Natural killer cell (primary cell): ENCODE data around the gene OR1S1. TPM values are rescaled to one million over a fixed set of nuclear protein-coding genes. Genes with fewer than 3 reads are reported as not detected.

Experiments
- ATAC-seq, 3 donors: fragments of 150-1000 bp in 2 of 3; fragments of 200-7000 bp in 1 of 3; cut with Tn5 transposase; 1 replicate in 1 of 3; 2 replicates in 2 of 3; pipeline ENCODE4 v1.10.0; 2021; ENCODE audit warnings: mild to moderate bottlenecking in 2 of 3, moderate library complexity in 2 of 3
- DNase-seq, 2 donors: peaks; one replicate each; pipeline versions ENCODE4 v3.0.0 to v3.0.0-alpha.2; 2013 to 2021; ENCODE audit warnings: mixed read lengths in 1 of 2
- H3K27ac ChIP-seq: one replicate; pipeline ENCODE4 v1.5.1; 2013; ENCODE audit warnings: mild to moderate bottlenecking, low read length
- H3K27me3 ChIP-seq: one replicate; pipeline ENCODE4 v1.6.1; 2013; ENCODE audit warnings: low read length; ENCODE audit not compliant: control insufficient read depth, insufficient read depth
- H3K36me3 ChIP-seq: one replicate; pipeline ENCODE4 v1.6.1; 2013; ENCODE audit warnings: low read length; ENCODE audit not compliant: control insufficient read depth, insufficient read depth
- H3K4me1 ChIP-seq: one replicate; pipeline ENCODE4 v1.6.1; 2013; ENCODE audit warnings: low read length; ENCODE audit not compliant: control insufficient read depth, insufficient read depth
- H3K4me3 ChIP-seq: one replicate; pipeline ENCODE4 v1.5.1; 2013; ENCODE audit warnings: low read length
- H3K9me3 ChIP-seq: one replicate; pipeline ENCODE4 v1.6.1; 2013; ENCODE audit warnings: low read length; ENCODE audit not compliant: control insufficient read depth, insufficient read depth
- H3K27ac Mint-ChIP-seq, 2 donors: one replicate each; pipeline ENCODE4 v1.8.0; 2022; ENCODE audit warnings: mild to moderate bottlenecking in 2 of 2, mixed read lengths in 2 of 2, moderate library complexity in 1 of 2
- H3K27me3 Mint-ChIP-seq, 2 donors: one replicate each; pipeline ENCODE4 v1.8.0; 2022; ENCODE audit warnings: low read depth in 2 of 2, mixed read lengths in 2 of 2
- H3K36me3 Mint-ChIP-seq: one replicate; pipeline ENCODE4 v1.8.0; 2022; ENCODE audit warnings: mixed read lengths
- H3K4me1 Mint-ChIP-seq, 2 donors: one replicate each; pipeline ENCODE4 v1.8.0; 2022; ENCODE audit warnings: mixed read lengths in 2 of 2
- H3K4me3 Mint-ChIP-seq: one replicate; pipeline ENCODE4 v1.8.0; 2022; ENCODE audit warnings: mild to moderate bottlenecking, moderate library complexity, mixed read lengths
- H3K9me3 Mint-ChIP-seq, 2 donors: one replicate each; pipeline ENCODE4 v1.8.0; 2022; ENCODE audit warnings: mixed read lengths in 2 of 2
- CTCF ChIP-seq: fragments of 200-600 bp; IDR thresholded peaks from one replicate; pipeline ENCODE4 v1.8.0; 2022; ENCODE audit warnings: antibody characterized with exemption
- WGBS: methylation state at CpG from one replicate; pipeline ENCODE4 v1.1.7; 2013; ENCODE audit warnings: missing lambda C conversion rate; ENCODE audit not compliant: insufficient coverage; 5-methylcytosine and 5-hydroxymethylcytosine counted together
- intact Hi-C: fragments of 100-400 bp; cut with micrococcal nuclease; formaldehyde crosslinking; loops from one replicate; pipeline ENCODE4 v1.14.2; 2022
- total RNA-seq, 4 donors: library from RNA; stranded (reverse); fragments of 120-200 nt in 1 of 4; gene quantifications; one replicate each; pipeline versions ENCODE4 v1.2.3 to v1.2.4, GENCODE V29; 2013 to 2022

OR1S1 gene
- total RNA-seq, 3 donors from 2014 or later (not counting 1 experiment from before 2014, with no cell fraction given), result not detected

GRCh38 chr11:58188770-58189169 lies 23.8 kb upstream of the OR1S1 start, which contains the start of gene OR9Q2:
TSS of gene OR9Q2 (plus strand) at chr11:58189070. CDS start at chr11:58190491, 1,421 bp downstream.
- Mint-ChIP-seq H3K4me1 (no peaks in the 10 kb centered on the region), H3K36me3 (no peaks in the 10 kb centered on the region), H3K9me3 (no peaks in the 10 kb centered on the region), H3K27ac (no peak within 1 kb of the TSS), H3K27me3 (peaks cover 0 to 5% of the 10 kb centered on the region in 2 donors), H3K4me3 (no peak within 1 kb of the TSS)
- TF ChIP-seq CTCF, result no peak
- intact Hi-C loops, result no loop called here
- WGBS, result 76% methylated on average over 2 of the region's 2 CpGs
- no peak for ATAC-seq
- no peak within 1 kb of the TSS for H3K27ac ChIP-seq
- no peak within 1 kb of the TSS for H3K4me3 ChIP-seq
- H3K27me3 ChIP-seq, result no peaks in the 10 kb centered on the region
- DNase-seq, result no peak
- no peaks in the 10 kb centered on the region for H3K36me3 ChIP-seq
- H3K9me3 ChIP-seq, result no peaks in the 10 kb centered on the region
- H3K4me1 ChIP-seq, result no peaks in the 10 kb centered on the region

GRCh38 chr11:58192229-58192628 lies 20.3 kb upstream of the OR1S1 start:
- Mint-ChIP-seq H3K27ac (no peak overlapping the region), H3K4me3 (no peak overlapping the region), H3K27me3 (peaks cover 0 to 5% of the 10 kb centered on the region in 2 donors), H3K4me1 (no peaks in the 10 kb centered on the region), H3K9me3 (no peaks in the 10 kb centered on the region), H3K36me3 (no peaks in the 10 kb centered on the region)
- DNase-seq (no peak), ATAC-seq (no peak)
- Histone ChIP-seq H3K9me3 (no peaks in the 10 kb centered on the region), H3K4me1 (no peaks in the 10 kb centered on the region), H3K36me3 (no peaks in the 10 kb centered on the region), H3K27me3 (no peaks in the 10 kb centered on the region), H3K4me3 (no peak overlapping the region), H3K27ac (no peak overlapping the region)
- 73% methylated on average over 1 of the region's 3 CpGs for WGBS
- no peak for TF ChIP-seq CTCF
- intact Hi-C loops, result no loop called here

DNA sequence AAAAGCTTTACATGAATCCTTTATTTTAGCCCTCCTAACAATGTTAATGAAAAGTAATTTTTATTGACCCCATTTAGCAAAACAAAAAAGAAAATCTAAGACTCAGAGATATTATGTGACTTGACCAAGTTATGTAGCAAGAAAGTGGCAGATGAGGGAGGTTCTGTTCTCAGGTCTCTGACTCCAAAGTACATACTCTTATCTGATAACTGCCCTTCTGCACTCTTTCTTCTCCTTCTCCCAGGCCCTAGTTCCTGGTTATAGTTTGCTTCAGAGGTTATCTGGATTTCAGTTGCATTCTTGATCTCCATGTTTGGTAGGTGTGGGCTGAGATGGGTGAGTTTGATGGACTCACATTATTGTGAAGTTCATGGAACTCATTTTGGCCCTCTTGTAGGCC lies 19.1 kb upstream of the OR1S1 start:
- no peak for TF ChIP-seq CTCF

DNA sequence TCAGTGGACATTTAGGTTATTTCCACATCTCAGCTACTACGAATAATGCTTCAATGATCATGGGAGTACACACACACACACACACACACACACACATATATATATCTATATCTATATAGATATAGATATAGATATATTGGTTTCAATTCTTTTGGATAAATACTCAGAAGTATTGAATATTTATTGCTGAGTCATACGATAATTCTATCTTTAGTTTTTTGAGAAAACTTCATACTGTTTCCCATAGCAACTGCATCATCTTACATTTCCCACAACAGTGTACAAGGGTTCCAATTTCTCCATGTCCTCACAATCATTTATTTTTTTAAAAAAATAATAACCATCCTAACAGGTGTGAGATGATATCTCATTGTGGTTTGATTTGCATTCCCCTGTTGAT lies 16.6 kb upstream of the OR1S1 start:
- H3K4me1 Mint-ChIP-seq, result no peaks in the 10 kb centered on the region
- no peaks in the 10 kb centered on the region for H3K27me3 ChIP-seq

More for the DNA sequence above, 19.1 kb upstream of the OR1S1 start:
- Mint-ChIP-seq H3K9me3 (no peaks in the 10 kb centered on the region), H3K27ac (no peak overlapping the region), H3K27me3 (peaks cover 0 to 5% of the 10 kb centered on the region in 2 donors), H3K36me3 (no peaks in the 10 kb centered on the region), H3K4me3 (no peak overlapping the region), H3K4me1 (no peaks in the 10 kb centered on the region)
- H3K36me3 ChIP-seq, result no peaks in the 10 kb centered on the region
- no peaks in the 10 kb centered on the region for H3K4me1 ChIP-seq
- DNase-seq (no peak), ATAC-seq (no peak)
- intact Hi-C loops, result no loop called here
- H3K27me3 ChIP-seq, result no peaks in the 10 kb centered on the region
- H3K27ac ChIP-seq, result no peak overlapping the region
- no peak overlapping the region for H3K4me3 ChIP-seq
- H3K9me3 ChIP-seq, result no peaks in the 10 kb centered on the region

More for the DNA sequence above, 16.6 kb upstream of the OR1S1 start:
- Histone ChIP-seq H3K4me1 (no peaks in the 10 kb centered on the region), H3K9me3 (no peaks in the 10 kb centered on the region), H3K4me3 (no peak overlapping the region), H3K36me3 (no peaks in the 10 kb centered on the region), H3K27ac (no peak overlapping the region)
- ATAC-seq (no peak), DNase-seq (no peak)
- TF ChIP-seq CTCF, result no peak
- Mint-ChIP-seq H3K27ac (no peak overlapping the region), H3K9me3 (peaks cover 0 to 2% of the 10 kb centered on the region in 2 donors), H3K27me3 (peaks cover 0 to 3% of the 10 kb centered on the region in 2 donors), H3K36me3 (no peaks in the 10 kb centered on the region), H3K4me3 (no peak overlapping the region)
- WGBS, result no CpG with 5 or more reads among the region's 2 CpGs
- intact Hi-C loops, result no loop called here
